Loucy (cell line): ENCODE measurements around the gene RNASE13.

Experiments
- H2AFZ ChIP-seq: fragments of 200-600 bp; sonication (generic); 2 replicates; pipeline ENCODE4 v1.6.0; 2016; ENCODE audit warnings: antibody characterized with exemption, mild to moderate bottlenecking, low read length, moderate library complexity
- H3F3A ChIP-seq: fragments of 200-600 bp; 2 replicates; pipeline ENCODE4 v1.6.0; 2016; ENCODE audit warnings: antibody characterized with exemption, low read depth, mild to moderate bottlenecking
- H3K27me3 ChIP-seq: fragments of 200-600 bp; sonication (generic); 2 replicates; pipeline ENCODE4 v1.6.1; 2014; ENCODE audit warnings: low read length, mild to moderate bottlenecking; ENCODE audit not compliant: insufficient read depth, poor library complexity, severe bottlenecking
- H3K36me3 ChIP-seq: fragments of 200-600 bp; sonication (generic); 2 replicates; pipeline ENCODE4 v1.6.1; 2016; ENCODE audit warnings: low read length; ENCODE audit not compliant: insufficient read depth
- H3K4me1 ChIP-seq: fragments of 200-600 bp; sonication (generic); 2 replicates; pipeline ENCODE4 v1.5.1; 2014; ENCODE audit warnings: low read length, mild to moderate bottlenecking; ENCODE audit not compliant: insufficient read depth, poor library complexity, severe bottlenecking
- H3K4me2 ChIP-seq: fragments of 200-600 bp; sonication (generic); 2 replicates; pipeline ENCODE4 v1.6.0; 2014; ENCODE audit warnings: antibody characterized with exemption, low read length, low read depth, mild to moderate bottlenecking; ENCODE audit not compliant: poor library complexity, severe bottlenecking
- H3K4me3 ChIP-seq: fragments of 200-600 bp; sonication (generic); 2 replicates; pipeline ENCODE4 v1.5.1; 2014; ENCODE audit warnings: low read length, mild to moderate bottlenecking, mixed read lengths; ENCODE audit not compliant: poor library complexity, severe bottlenecking
- H3K79me2 ChIP-seq: fragments of 200-600 bp; sonication (generic); 2 replicates; pipeline ENCODE4 v1.6.1; 2014; ENCODE audit warnings: low read length; ENCODE audit not compliant: insufficient read depth
- H3K9ac ChIP-seq: fragments of 200-600 bp; sonication (generic); 2 replicates; pipeline ENCODE4 v1.6.0; 2014; ENCODE audit warnings: mild to moderate bottlenecking, low read depth, low read length, moderate library complexity; ENCODE audit not compliant: poor library complexity, severe bottlenecking
- H3K9me2 ChIP-seq: fragments of 200-600 bp; sonication (generic); replicated peaks from 2 replicates; pipeline ENCODE4 v1.6.1; 2016; ENCODE audit warnings: low read depth, low read length, mixed read lengths
- H3K9me3 ChIP-seq: fragments of 200-600 bp; sonication (generic); 2 replicates; pipeline ENCODE4 v1.6.1; 2014; ENCODE audit warnings: mild to moderate bottlenecking, antibody characterized with exemption, low read length, low read depth; ENCODE audit not compliant: insufficient read depth
- H4K20me1 ChIP-seq: fragments of 200-600 bp; sonication (generic); 2 replicates; pipeline ENCODE4 v1.6.0; 2014; ENCODE audit warnings: antibody characterized with exemption, low read length, mild to moderate bottlenecking; ENCODE audit not compliant: insufficient read depth, poor library complexity, severe bottlenecking
- CTCF ChIP-seq: fragments of 200-600 bp; sonication (generic); conservative IDR thresholded peaks from 2 replicates; pipeline ENCODE4 v1.5.1; 2014; ENCODE audit warnings: mild to moderate bottlenecking, antibody characterized with exemption, low read length
- EZH2phosphoT487 ChIP-seq: fragments of 200-600 bp; IDR thresholded peaks from 2 replicates; pipeline ENCODE4 v1.6.1; 2018; ENCODE audit warnings: antibody characterized with exemption, mild to moderate bottlenecking, moderate library complexity, borderline replicate concordance

Gene RNASE13

GRCh38 chr14:21043974-21044618 lies 9.5 kb upstream of the RNASE13 start:
- Histone ChIP-seq H3K27me3 (no peaks in the 10 kb centered on the region), H3K4me2 (peak overlapping the region; percentile 66), H3F3A (no peaks in the 10 kb centered on the region), H3K9me3 (no peaks in the 10 kb centered on the region), H4K20me1 (no peaks in the 10 kb centered on the region), H3K4me1 (peaks cover 34% of the 10 kb centered on the region), H3K36me3 (no peaks in the 10 kb centered on the region), H3K9me2 (no peaks in the 10 kb centered on the region), H2AFZ (peak overlapping the region; percentile 19; the same call in 1 of the 2 replicates), H3K9ac (peak overlapping the region; percentile 49), H3K4me3 (peak overlapping the region; percentile 45), H3K79me2 (no peaks in the 10 kb centered on the region)
- TF ChIP-seq CTCF (no peak), EZH2phosphoT487 (no peak)

GRCh38 chr14:21043387-21043973 lies 8.9 kb upstream of the RNASE13 start:
- Histone ChIP-seq H3F3A (no peaks in the 10 kb centered on the region), H3K4me1 (peaks cover 34% of the 10 kb centered on the region), H3K9me3 (no peaks in the 10 kb centered on the region), H3K36me3 (no peaks in the 10 kb centered on the region), H3K9ac (peak overlapping the region; percentile 49), H3K4me3 (peak overlapping the region; percentile 45), H3K79me2 (no peaks in the 10 kb centered on the region), H4K20me1 (no peaks in the 10 kb centered on the region), H3K27me3 (no peaks in the 10 kb centered on the region), H3K9me2 (no peaks in the 10 kb centered on the region), H3K4me2 (peak overlapping the region; percentile 66), H2AFZ (no peak overlapping the region)
- TF ChIP-seq CTCF (no peak), EZH2phosphoT487 (no peak)

GRCh38 chr14:21042918-21043317 lies 8.3 kb upstream of the RNASE13 start:
- no peaks in the 10 kb centered on the region for H3K79me2 ChIP-seq
- no peaks in the 10 kb centered on the region for H3K9me3 ChIP-seq
- H4K20me1 ChIP-seq: no peaks in the 10 kb centered on the region
- H2AFZ ChIP-seq: no peak overlapping the region
- H3K4me3 ChIP-seq: no peak overlapping the region
- peak overlapping the region; percentile 66 for H3K4me2 ChIP-seq
- no peaks in the 10 kb centered on the region for H3K9me2 ChIP-seq
- TF ChIP-seq CTCF (no peak), EZH2phosphoT487 (no peak)
- no peaks in the 10 kb centered on the region for H3K36me3 ChIP-seq
- H3F3A ChIP-seq: no peaks in the 10 kb centered on the region
- H3K27me3 ChIP-seq: no peaks in the 10 kb centered on the region
- H3K9ac ChIP-seq: peak overlapping the region; percentile 40
- H3K4me1 ChIP-seq: peaks cover 34% of the 10 kb centered on the region
